ENCODE measurements around the gene FRK.
A peak's percentile ranks its signal among the peaks of the same experiment; 100 is the strongest.

The FRK gene, protein sequence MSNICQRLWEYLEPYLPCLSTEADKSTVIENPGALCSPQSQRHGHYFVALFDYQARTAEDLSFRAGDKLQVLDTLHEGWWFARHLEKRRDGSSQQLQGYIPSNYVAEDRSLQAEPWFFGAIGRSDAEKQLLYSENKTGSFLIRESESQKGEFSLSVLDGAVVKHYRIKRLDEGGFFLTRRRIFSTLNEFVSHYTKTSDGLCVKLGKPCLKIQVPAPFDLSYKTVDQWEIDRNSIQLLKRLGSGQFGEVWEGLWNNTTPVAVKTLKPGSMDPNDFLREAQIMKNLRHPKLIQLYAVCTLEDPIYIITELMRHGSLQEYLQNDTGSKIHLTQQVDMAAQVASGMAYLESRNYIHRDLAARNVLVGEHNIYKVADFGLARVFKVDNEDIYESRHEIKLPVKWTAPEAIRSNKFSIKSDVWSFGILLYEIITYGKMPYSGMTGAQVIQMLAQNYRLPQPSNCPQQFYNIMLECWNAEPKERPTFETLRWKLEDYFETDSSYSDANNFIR

GRCh38 chr6:116060572-116061283 is at the start of gene FRK:
Gene FRK (minus strand): TSS chr6:116060891. CDS start chr6:116060311, 580 bp downstream.
- Histone ChIP-seq H3K4me3 (peak within 1 kb of the TSS; percentile 79), H3K27ac (peak within 1 kb of the TSS; percentile 50 to 90)
- TF ChIP-seq, protein P1, sequence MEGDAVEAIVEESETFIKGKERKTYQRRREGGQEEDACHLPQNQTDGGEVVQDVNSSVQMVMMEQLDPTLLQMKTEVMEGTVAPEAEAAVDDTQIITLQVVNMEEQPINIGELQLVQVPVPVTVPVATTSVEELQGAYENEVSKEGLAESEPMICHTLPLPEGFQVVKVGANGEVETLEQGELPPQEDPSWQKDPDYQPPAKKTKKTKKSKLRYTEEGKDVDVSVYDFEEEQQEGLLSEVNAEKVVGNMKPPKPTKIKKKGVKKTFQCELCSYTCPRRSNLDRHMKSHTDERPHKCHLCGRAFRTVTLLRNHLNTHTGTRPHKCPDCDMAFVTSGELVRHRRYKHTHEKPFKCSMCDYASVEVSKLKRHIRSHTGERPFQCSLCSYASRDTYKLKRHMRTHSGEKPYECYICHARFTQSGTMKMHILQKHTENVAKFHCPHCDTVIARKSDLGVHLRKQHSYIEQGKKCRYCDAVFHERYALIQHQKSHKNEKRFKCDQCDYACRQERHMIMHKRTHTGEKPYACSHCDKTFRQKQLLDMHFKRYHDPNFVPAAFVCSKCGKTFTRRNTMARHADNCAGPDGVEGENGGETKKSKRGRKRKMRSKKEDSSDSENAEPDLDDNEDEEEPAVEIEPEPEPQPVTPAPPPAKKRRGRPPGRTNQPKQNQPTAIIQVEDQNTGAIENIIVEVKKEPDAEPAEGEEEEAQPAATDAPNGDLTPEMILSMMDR (IDR thresholded peaks at IDR 0.05), result peak; percentile 49
- DNase-seq (ENCODE audit: low spot score), result no peak

DNA sequence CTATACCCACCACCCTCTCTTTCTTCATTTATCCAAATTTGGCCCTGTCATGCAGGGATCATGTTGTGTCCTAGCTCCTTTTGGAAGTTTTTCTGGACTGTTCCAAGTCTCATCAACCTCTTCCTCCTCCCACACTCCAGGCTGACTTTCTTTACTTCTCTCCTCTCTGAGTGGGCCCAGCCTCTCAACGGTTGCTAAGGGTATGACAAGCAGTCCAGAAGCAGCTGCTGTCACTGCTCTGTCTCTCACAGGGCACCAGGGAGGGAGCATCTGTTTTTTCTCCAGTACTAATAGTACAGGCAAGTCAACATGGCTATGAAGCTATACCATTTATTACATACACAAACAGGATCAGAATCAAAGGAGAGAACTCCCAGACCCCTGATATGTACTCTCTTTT is 48.1 kb upstream of the FRK start:
- Histone ChIP-seq H3K4me3 (no peak overlapping the region), H3K27ac (no peak overlapping the region)
- DNase-seq (ENCODE audit: low spot score), result no peak
- TF ChIP-seq, protein P1 (IDR thresholded peaks at IDR 0.05), result no peak

DNA sequence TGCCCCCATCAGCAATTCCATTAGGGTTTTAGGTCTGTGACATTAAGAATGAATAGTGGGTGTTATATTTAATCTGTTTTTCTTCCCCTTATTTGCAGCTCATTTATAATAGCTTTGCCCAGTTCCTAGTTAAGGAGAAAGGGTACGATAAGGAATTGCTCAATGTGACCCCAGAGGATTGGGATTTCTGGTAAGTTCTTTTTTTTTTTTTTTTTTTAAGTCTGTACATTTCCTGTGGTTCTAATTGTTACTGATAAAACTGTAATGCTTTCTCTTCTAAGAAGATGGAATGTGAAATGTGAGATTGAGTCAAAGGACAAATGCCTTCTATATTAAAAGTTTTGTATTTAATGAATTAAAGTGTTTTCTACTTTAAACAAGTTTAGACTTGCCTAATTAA is 45.5 kb upstream of the FRK start:
- H3K4me3 ChIP-seq, result peak overlapping the region; percentile 48
- no peak overlapping the region for H3K27ac ChIP-seq
- no peak for DNase-seq (ENCODE audit: low spot score)
- TF ChIP-seq, protein P1 (IDR thresholded peaks at IDR 0.05), result no peak

DNA sequence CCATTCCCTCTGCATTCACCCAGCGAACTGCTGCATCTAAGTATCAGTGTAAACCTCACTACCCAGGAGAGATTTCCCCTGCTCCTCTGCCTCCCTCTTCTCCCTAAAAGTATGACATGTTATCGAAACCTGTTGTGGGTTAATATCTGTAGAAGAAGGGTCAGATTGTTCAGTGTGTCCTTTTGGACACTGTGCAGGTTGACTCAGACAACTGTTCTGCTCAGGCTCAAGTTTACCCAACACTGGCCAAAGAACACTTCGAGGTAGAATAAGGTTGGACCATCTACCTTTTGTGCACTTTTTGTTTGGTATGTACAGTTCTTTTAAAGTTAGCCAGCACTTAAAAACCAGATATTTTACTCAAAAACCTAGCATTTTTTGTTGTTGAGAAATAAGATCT is 44.6 kb upstream of the FRK start:
- H3K27ac ChIP-seq, result no peak overlapping the region
- DNase-seq (ENCODE audit: low spot score), result no peak
- TF ChIP-seq, protein P1 (IDR thresholded peaks at IDR 0.05), result no peak

DNA sequence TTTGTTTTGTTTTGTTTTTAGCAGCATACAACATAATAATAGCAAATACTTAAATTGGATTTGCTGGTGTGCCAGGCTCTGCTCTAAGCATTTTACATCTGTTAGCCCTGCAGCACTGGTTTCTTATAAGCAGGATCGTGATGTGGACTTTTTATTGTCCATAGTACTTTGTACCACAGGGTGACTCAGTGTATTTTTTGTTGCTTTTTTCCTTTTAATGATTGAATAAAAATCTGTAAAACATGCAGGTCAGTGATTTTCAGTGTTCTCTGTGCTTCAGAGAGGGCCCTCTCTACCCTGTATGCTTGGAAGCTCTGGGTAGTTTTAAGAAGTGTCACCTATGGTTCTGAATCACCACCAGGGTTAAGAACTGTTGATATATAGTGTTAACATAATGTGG is 43.9 kb upstream of the FRK start:
- no peak for DNase-seq (ENCODE audit: low spot score)
- Histone ChIP-seq H3K4me3 (no peak overlapping the region), H3K27ac (no peak overlapping the region)
- TF ChIP-seq, protein P1 (IDR thresholded peaks at IDR 0.05), result no peak

More for the DNA sequence above, 44.6 kb upstream of the FRK start:
- H3K4me3 ChIP-seq, result peak overlapping the region; percentile 8

DNA sequence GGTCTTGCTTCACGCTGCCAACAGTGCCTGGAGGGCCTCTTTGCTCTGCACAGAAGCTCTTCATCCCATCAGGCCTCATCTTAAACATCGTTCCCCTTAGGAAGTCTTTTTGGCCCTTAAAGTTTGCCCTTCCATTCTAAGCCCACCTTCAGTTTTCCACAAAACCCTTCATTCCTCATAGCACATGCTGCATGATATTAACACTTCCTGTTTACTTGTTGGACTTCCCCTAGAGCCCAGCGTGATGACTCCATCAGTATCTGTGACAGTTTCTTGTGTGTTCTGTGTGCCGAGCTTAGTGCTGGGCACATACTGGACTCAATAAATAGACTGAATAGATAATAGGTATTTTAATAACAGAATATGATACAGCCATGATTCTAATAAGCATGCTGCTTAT is 42.2 kb upstream of the FRK start:
- no peak overlapping the region for H3K27ac ChIP-seq
- TF ChIP-seq, protein P1 (IDR thresholded peaks at IDR 0.05), result no peak
- H3K4me3 ChIP-seq, result peak overlapping the region; percentile 86
- DNase-seq (ENCODE audit: low spot score), result no peak
